GM10847 (cell line): ENCODE measurements around the gene IRS2.

ENCODE experiments used
- POLR2A ChIP-seq: IDR thresholded peaks from 2 replicates; pipeline ENCODE4 v1.6.1; 2011; ENCODE audit not compliant: insufficient read length; ENCODE audit errors: extremely low read depth

The IRS2 gene

DNA sequence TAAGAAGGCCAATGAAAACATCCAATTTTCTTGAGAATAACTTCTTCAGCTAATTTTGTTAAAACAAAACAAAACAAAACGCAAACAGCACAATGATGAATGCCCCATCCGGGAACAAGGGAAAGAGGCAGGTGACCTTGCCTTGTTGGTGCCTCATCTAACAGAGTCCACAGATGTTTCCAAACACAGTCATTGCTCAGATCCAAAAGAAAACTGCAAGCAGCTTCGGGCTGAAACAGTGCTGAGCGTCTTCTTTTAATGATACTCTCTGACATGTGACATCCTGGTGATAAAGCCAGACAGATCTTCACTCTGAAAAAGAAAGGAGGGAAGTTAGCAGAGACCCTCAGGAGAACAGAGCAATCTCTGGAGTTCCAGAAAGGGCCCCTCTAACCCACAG, 30.4 kb downstream of the IRS2 start:
- TF ChIP-seq POLR2A: no peak

DNA sequence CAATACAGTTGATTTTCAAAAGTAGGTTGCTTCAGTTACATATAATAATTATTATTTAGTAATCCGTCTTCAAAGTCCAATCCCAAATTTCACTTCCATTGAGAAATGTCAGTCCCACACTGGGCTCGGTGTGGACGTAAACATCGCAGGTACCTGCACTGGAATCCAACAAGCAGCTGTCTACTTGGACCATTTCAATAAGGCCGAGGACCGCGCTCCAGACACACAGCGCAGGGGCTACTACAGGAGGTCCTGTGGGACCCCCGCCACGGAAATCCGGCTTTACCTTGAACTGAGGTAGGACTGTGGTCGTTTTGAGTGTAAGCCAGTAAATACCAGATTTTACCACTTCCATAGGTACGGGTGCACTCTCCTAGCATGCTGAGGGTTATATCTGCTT, 30.8 kb downstream of the IRS2 start:
- TF ChIP-seq POLR2A: no peak

DNA sequence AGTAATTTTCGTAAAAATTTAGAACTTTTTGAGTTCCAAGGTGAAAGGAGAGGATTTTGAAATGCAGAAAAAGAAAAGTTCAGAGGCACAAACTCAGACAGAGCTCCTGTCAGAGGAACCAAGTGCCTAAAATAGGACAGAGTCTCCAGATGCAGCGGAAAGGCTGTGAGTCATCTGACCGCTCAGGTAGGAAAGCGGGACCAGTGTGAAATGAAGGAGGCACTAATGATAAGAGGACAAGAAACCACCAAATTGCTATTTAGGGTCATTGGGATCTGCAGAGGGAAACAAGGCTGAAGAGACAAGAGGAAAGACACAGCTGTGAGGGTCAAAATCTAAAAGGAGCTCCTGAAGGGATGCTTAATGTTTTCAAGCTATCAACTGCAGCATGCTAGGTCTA, 34.9 kb downstream of the IRS2 start:
- no peak for TF ChIP-seq POLR2A

- no peak for TF ChIP-seq POLR2A
Observed at GRCh38 chr13:109750221-109750775, 36.1 kb downstream of the IRS2 start.

- no peak for TF ChIP-seq POLR2A
Observed at GRCh38 chr13:109749365-109749764, 37.0 kb downstream of the IRS2 start.

DNA sequence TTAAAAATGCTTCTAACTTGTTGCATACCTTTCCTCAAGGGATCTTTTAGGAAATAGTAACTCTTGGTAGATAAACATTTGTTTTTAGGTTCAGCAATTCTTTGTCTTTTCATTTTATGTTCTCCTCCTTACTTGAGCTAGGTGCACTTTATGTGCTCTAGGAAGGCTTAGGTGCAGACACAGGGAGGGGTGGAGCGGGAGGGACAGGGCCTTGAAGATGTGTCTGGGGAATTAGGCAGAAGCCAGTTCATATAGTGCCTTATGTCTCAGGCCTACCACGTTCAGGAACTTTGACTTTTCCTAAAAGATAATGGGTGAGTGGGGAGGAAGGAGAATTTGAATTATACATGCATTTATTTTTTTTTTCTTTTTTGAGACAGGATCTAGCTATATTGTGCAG, 37.7 kb downstream of the IRS2 start:
- TF ChIP-seq POLR2A: no peak

- TF ChIP-seq POLR2A: no peak
Observed at GRCh38 chr13:109747524-109747923, 38.9 kb downstream of the IRS2 start.

- TF ChIP-seq POLR2A: no peak
Observed at GRCh38 chr13:109746364-109746763, 40.0 kb downstream of the IRS2 start.

GRCh38 chr13:109745702-109746101, 40.7 kb downstream of the IRS2 start:
- TF ChIP-seq POLR2A: no peak

- no peak for TF ChIP-seq POLR2A
Observed at GRCh38 chr13:109745060-109745459, 41.3 kb downstream of the IRS2 start.

GRCh38 chr13:109744512-109745051, 41.8 kb downstream of the IRS2 start:
- TF ChIP-seq POLR2A: no peak

DNA sequence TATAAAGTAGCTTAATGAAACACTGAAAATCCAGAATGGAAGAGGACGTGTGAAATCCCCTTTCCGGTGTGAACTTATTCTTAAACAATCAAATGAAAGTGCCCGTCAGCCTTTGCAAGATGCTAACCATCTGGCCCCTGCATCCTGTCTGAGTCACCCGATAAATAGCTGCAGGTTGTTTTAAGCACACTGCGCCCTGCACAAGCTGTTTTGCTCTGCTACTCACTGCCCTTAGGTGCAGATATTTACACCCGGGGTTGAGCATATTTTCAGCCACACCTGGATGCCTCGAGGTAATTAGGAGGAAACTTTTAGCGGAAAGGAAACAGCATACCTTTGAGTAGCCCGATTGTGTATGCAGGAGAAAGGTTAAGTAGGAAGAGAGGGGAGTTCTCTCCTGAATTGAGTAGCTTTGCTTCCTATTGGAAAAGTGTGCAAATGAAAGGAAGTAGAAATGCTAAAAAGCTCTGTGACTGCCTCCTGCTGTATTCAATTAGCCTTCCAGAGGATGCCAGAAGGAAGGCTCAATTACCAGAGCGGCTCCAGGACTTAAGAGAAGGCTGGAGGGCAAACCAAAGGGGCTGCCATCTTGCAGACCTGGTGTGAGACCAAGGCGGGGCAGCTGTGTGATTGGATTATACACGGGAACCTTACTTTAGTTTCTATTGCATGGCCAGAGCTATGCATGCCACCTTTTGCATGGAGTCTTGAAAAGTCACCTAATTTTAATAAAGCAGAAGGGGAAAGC, 42.5 kb downstream of the IRS2 start:
- TF ChIP-seq POLR2A: no peak

GRCh38 chr13:109741966-109742365, 44.4 kb downstream of the IRS2 start:
- TF ChIP-seq POLR2A: no peak

GRCh38 chr13:109740721-109741120, 45.7 kb downstream of the IRS2 start:
- no peak for TF ChIP-seq POLR2A

DNA sequence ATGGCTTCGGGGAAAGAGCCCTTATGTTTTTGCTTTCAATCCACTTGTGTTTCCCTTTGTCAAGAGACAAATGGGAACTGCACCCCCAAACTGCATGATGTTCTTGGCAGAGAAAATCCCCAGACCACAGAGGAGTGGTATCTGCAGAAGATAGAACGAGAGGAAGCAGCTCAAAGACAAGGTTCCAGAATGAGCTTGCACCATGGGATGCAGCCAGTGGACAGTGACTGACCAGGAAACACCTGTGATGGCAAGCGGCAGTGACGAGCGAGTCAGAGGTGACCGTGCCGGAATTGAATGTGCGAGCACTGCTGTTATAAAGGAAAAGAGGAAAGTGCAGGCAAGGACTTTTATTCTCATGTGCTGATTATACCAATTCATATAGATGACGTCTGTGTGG, 46.3 kb downstream of the IRS2 start:
- no peak for TF ChIP-seq POLR2A

- TF ChIP-seq POLR2A: no peak
Observed at GRCh38 chr13:109738298-109738746, 48.1 kb downstream of the IRS2 start.

GRCh38 chr13:109737606-109738005, 48.8 kb downstream of the IRS2 start:
- TF ChIP-seq POLR2A: no peak
